ENCODE measurements around the gene IL4R.
"Not testable (repeated sequence)": the region's sequence is repeated elsewhere in the genome, so short reads cannot be mapped to it uniquely, and the experiment has no call there.

The IL4R gene

GRCh38 chr16:27270349-27270748, 43.4 kb upstream of the IL4R start:
- no peak overlapping the region for H3K4me3 ChIP-seq (ENCODE audit: low read depth, low read length)

GRCh38 chr16:27272076-27272475, 41.7 kb upstream of the IL4R start:
- DNase-seq (ENCODE audit: low read depth): no peak
- TF ChIP-seq CTCF (IDR thresholded peaks at IDR 0.05; ENCODE audit: low read depth, low read length, missing control alignments): no peak
- H3K4me3 ChIP-seq (ENCODE audit: low read depth, low read length): no peak overlapping the region

More at GRCh38 chr16:27270349-27270748, 43.4 kb upstream of the IL4R start:
- no peak for DNase-seq (ENCODE audit: low read depth)
- TF ChIP-seq CTCF (IDR thresholded peaks at IDR 0.05; ENCODE audit: low read depth, low read length, missing control alignments): no peak

- not testable (repeated sequence) for H3K4me3 ChIP-seq (ENCODE audit: low read depth, low read length); DNase-seq (ENCODE audit: low read depth)
Observed at GRCh38 chr16:27272697-27273096, 41.1 kb upstream of the IL4R start.

GRCh38 chr16:27273330-27273669, 40.5 kb upstream of the IL4R start:
- TF ChIP-seq CTCF (IDR thresholded peaks at IDR 0.05; ENCODE audit: low read depth, low read length, missing control alignments): no peak
- H3K4me3 ChIP-seq (ENCODE audit: low read depth, low read length): no peak overlapping the region
- no peak for DNase-seq (ENCODE audit: low read depth)

GRCh38 chr16:27273670-27274423, 39.9 kb upstream of the IL4R start:
- no peak overlapping the region for H3K4me3 ChIP-seq (ENCODE audit: low read depth, low read length)
- DNase-seq (ENCODE audit: low read depth): no peak
- TF ChIP-seq CTCF (IDR thresholded peaks at IDR 0.05; ENCODE audit: low read depth, low read length, missing control alignments): no peak

- not testable (repeated sequence) for H3K4me3 ChIP-seq (ENCODE audit: low read depth, low read length); DNase-seq (ENCODE audit: low read depth)
Observed at GRCh38 chr16:27274424-27274874, 39.3 kb upstream of the IL4R start.

- TF ChIP-seq CTCF (IDR thresholded peaks at IDR 0.05; ENCODE audit: low read depth, low read length, missing control alignments): no peak
- H3K4me3 ChIP-seq (ENCODE audit: low read depth, low read length): no peak overlapping the region
- DNase-seq (ENCODE audit: low read depth): no peak
Observed at GRCh38 chr16:27275394-27275793, 38.4 kb upstream of the IL4R start.

- TF ChIP-seq CTCF (IDR thresholded peaks at IDR 0.05; ENCODE audit: low read depth, low read length, missing control alignments): no peak
- H3K4me3 ChIP-seq (ENCODE audit: low read depth, low read length): no peak overlapping the region
- DNase-seq (ENCODE audit: low read depth): no peak
Observed at GRCh38 chr16:27281243-27281642, 32.5 kb upstream of the IL4R start.
